Endothelial cell of umbilical vein (primary cell): Measurements from ENCODE around the gene ENTPD3. TPM values are rescaled to one million over a fixed set of nuclear protein-coding genes. Genes with fewer than 3 reads are reported as not detected.

Source experiments
- BruUV-seq: library from RNA; stranded (reverse); fragments of 400-500 nt; replicated peaks from 2 replicates; lab custom pipeline; 2021; lab: Mats Ljungman, UMichigan
- CTCF ChIA-PET: fragments of 300-600, 350-600 bp; sonication (Branson Sonifier 250); formaldehyde crosslinking; loops from one replicate; lab custom pipeline; 2021; ENCODE audit warnings: antibody characterized with exemption, inconsistent platforms; lab: Charles Lee
- POLR2A ChIA-PET: fragments of 300-600, 350-600 bp; sonication (Branson Sonifier 250); formaldehyde crosslinking; loops from one replicate; lab custom pipeline; 2021; ENCODE audit warnings: antibody characterized with exemption, inconsistent platforms; lab: Charles Lee
- DNase-seq: peaks from one replicate; pipeline ENCODE4 v3.0.0-alpha.2; 2011; ENCODE audit warnings: low read depth, low spot score
- FAIRE-seq: peaks from 2 replicates; lab custom pipeline; 2011; peaks lifted over from hg19 to GRCh38; lab: Jason Lieb, UNC
- H2AFZ ChIP-seq: 2 replicates; pipeline ENCODE4 v1.6.0; 2012; ENCODE audit warnings: low read depth, low read length, control low read depth, inconsistent platforms
- H3K27ac ChIP-seq: 2 replicates; pipeline ENCODE4 v1.5.1; 2011; ENCODE audit warnings: low read depth, mild to moderate bottlenecking, control low read depth, low read length, moderate library complexity; ENCODE audit not compliant: insufficient read depth
- H3K27me3 ChIP-seq, 2 experiments: 2 replicates each; pipeline versions ENCODE4 v1.6.0 to v1.6.1; 2011; ENCODE audit warnings: low read length in 2 of 2, mixed read lengths in 1 of 2; ENCODE audit not compliant: control insufficient read depth in 2 of 2, insufficient read depth in 2 of 2
- H3K36me3 ChIP-seq, 2 experiments: 2 replicates in 1 of 2; 3 replicates in 1 of 2; pipeline ENCODE4 v1.5.1; 2011; ENCODE audit warnings: low read length in 2 of 2, mild to moderate bottlenecking in 1 of 2, moderate library complexity in 1 of 2; ENCODE audit not compliant: control insufficient read depth in 2 of 2, insufficient read depth in 2 of 2; ENCODE audit errors: extremely low read depth in 1 of 2
- H3K4me1 ChIP-seq: 3 replicates; pipeline ENCODE4 v1.5.1; 2011; ENCODE audit warnings: mild to moderate bottlenecking, low read length; ENCODE audit not compliant: control insufficient read depth, insufficient read depth; ENCODE audit errors: extremely low read depth
- H3K4me2 ChIP-seq: 2 replicates; pipeline ENCODE4 v1.6.1; 2011; ENCODE audit warnings: low read length, control low read depth, mixed read lengths; ENCODE audit not compliant: insufficient read depth
- H3K4me3 ChIP-seq, 3 experiments: fragments of 200-600 bp in 1 of 3; sonication (generic), shearing (Covaris generic) in 1 of 3; replicated peaks in 1 of 3; 2 replicates each; pipeline ENCODE4 v1.5.1; 2011 to 2016; ENCODE audit warnings: control low read depth in 3 of 3, low read length in 3 of 3, mild to moderate bottlenecking in 2 of 3, inconsistent platforms in 1 of 3, low read depth in 1 of 3, moderate library complexity in 1 of 3; ENCODE audit not compliant: insufficient read depth in 1 of 3
- H3K79me2 ChIP-seq: 2 replicates; pipeline ENCODE4 v1.6.0; 2012; ENCODE audit warnings: low read length, inconsistent platforms; ENCODE audit not compliant: control insufficient read depth, insufficient read depth
- H3K9ac ChIP-seq: replicated peaks from 2 replicates; pipeline ENCODE3; 2011; ENCODE audit warnings: low read length, control low read depth; ENCODE audit not compliant: insufficient read depth; ENCODE audit errors: extremely low read depth
- H3K9me1 ChIP-seq: replicated peaks from 3 replicates; pipeline ENCODE4 v1.6.0; 2011; ENCODE audit warnings: mild to moderate bottlenecking, low read length; ENCODE audit not compliant: control insufficient read depth, insufficient read depth; ENCODE audit errors: extremely low read depth
- H3K9me3 ChIP-seq: replicated peaks from 2 replicates; pipeline ENCODE4 v1.5.1; 2012; ENCODE audit warnings: low read length, inconsistent platforms; ENCODE audit not compliant: control insufficient read depth, insufficient read depth
- H4K20me1 ChIP-seq: replicated peaks from 2 replicates; pipeline ENCODE3; 2011; ENCODE audit warnings: mild to moderate bottlenecking, low read length; ENCODE audit not compliant: control insufficient read depth, insufficient read depth; ENCODE audit errors: extremely low read depth
- EZH2 ChIP-seq: IDR thresholded peaks from 2 replicates; pipeline ENCODE4 v1.6.1; 2012; ENCODE audit warnings: borderline replicate concordance, low read depth, mild to moderate bottlenecking, moderate library complexity, low read length, inconsistent platforms; ENCODE audit not compliant: severe bottlenecking
- FOS ChIP-seq: IDR thresholded peaks from 2 replicates; pipeline ENCODE4 v1.6.1; 2011; ENCODE audit warnings: mild to moderate bottlenecking, low read length, moderate library complexity, borderline replicate concordance; ENCODE audit not compliant: insufficient read depth
- GATA2 ChIP-seq: IDR thresholded peaks from 2 replicates; pipeline ENCODE4 v1.7.0; 2011; ENCODE audit warnings: low read depth, mild to moderate bottlenecking, moderate library complexity, mixed read lengths, low read length; ENCODE audit not compliant: insufficient read length, insufficient read depth
- JUN ChIP-seq: IDR thresholded peaks from 2 replicates; pipeline ENCODE4 v1.6.1; 2011; ENCODE audit warnings: borderline replicate concordance, low read depth; ENCODE audit not compliant: insufficient read length, insufficient read depth
- MYC ChIP-seq: IDR thresholded peaks from one replicate; pipeline ENCODE4 v1.6.1; 2011; ENCODE audit warnings: mild to moderate bottlenecking, low read depth, low read length
- POLR2A ChIP-seq: IDR thresholded peaks from 2 replicates; pipeline ENCODE4 v1.6.1; 2012; ENCODE audit warnings: low read depth, mild to moderate bottlenecking, control low read depth, low read length
- POLR2AphosphoS5 ChIP-seq: IDR thresholded peaks from 2 replicates; pipeline ENCODE4 v1.6.1; 2012; ENCODE audit warnings: low read depth, mild to moderate bottlenecking, control low read depth, low read length, moderate library complexity; ENCODE audit not compliant: insufficient read depth
- dilution Hi-C: fragments of 300-500 bp; cut with MboI; formaldehyde crosslinking; loops from one replicate; pipeline ENCODE4 v1.15.0; 2019; ENCODE audit warnings: low sequenced_read_pairs; ENCODE audit not compliant: extremely low pct_ligation_motif_present
- intact Hi-C: fragments of 100-400 bp; cut with micrococcal nuclease; formaldehyde crosslinking; loops from one replicate; pipeline ENCODE4 v1.10.0; 2022
- polyA plus RNA-seq, 4 experiments: library from polyadenylated mRNA; depleted of rRNA in 3 of 4; stranded (reverse) in 3 of 4; unstranded in 1 of 4; fragments of >200 nt; gene quantifications; 2 replicates each; pipeline versions ENCODE4 v1.2.1 to v1.2.3, GENCODE V29; 2011 to 2012; ENCODE audit warnings: missing spikeins in 1 of 4
- total RNA-seq: library from RNA; stranded (reverse); gene quantifications from 2 replicates; pipeline ENCODE4 v1.2.3, GENCODE V29; 2021
- TF ChIP-seq, protein P1 (sequence below): IDR thresholded peaks from 2 replicates; pipeline ENCODE4 v1.6.1; 2011; ENCODE audit not compliant: insufficient read depth, insufficient read length
- TF ChIP-seq, protein P2 (sequence below), 2 donors: IDR thresholded peaks; 1 replicate in 1 of 2; 2 replicates in 1 of 2; pipeline ENCODE4 v1.5.1; 2011; ENCODE audit warnings: low read length in 2 of 2, mild to moderate bottlenecking in 2 of 2, moderate library complexity in 2 of 2, control low read depth in 1 of 2, inconsistent platforms in 1 of 2, low read depth in 1 of 2; ENCODE audit not compliant: insufficient read depth in 1 of 2; ENCODE audit errors: extremely low read depth in 1 of 2

ENTPD3 gene
- total and polyA plus RNA-seq, 2 donors (not counting 3 experiments of a cell fraction or from before 2014, with no cell fraction given) = not detected

DNA sequence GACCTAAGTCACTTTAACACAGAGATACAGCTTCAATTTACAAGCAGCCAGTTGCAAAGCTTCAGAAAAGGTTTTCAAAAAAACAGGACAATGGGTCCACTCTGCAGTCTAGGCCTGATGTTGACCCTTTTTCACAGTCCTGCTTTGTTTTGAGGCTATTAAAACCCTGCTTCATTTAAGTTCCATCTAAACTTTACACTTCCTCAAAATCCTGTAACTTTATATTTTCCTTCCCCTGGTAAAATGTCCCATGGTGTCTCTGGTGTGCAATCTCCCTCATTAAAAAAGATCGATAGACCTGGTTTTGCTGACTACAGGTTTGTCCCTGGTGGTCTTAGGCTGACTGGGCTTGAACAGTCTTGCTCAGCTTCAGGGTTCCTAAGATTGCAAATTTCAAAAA lies 65.1 kb downstream of the ENTPD3 start:
- no peaks in the 10 kb centered on the region for H3K9me3 ChIP-seq
- intact Hi-C loops (loop anchor here (2.0 to 10.0 kb wide), 2 partner anchors 125 to 1067 kb away; partner anchors contain the start of gene SLC25A38), dilution Hi-C loops (no loop called here)
- FAIRE-seq (no peak), DNase-seq (no peak)
- H3K9ac ChIP-seq = no peak overlapping the region
- H3K9me1 ChIP-seq = no peaks in the 10 kb centered on the region
- H3K36me3 ChIP-seq = no peaks in the 10 kb centered on the region
- peak overlapping the region; percentile 54 for H3K4me2 ChIP-seq
- peaks cover 5% of the 10 kb centered on the region for H3K4me1 ChIP-seq
- no peak overlapping the region for H2AFZ ChIP-seq
- H3K4me3 ChIP-seq = no peak overlapping the region
- H3K27me3 ChIP-seq = no peaks in the 10 kb centered on the region
- TF ChIP-seq POLR2AphosphoS5 (no peak), MYC (no peak), EZH2 (no peak), JUN (no peak), GATA2 (no peak), POLR2A (no peak), FOS (no peak)
- TF ChIP-seq, protein P1, sequence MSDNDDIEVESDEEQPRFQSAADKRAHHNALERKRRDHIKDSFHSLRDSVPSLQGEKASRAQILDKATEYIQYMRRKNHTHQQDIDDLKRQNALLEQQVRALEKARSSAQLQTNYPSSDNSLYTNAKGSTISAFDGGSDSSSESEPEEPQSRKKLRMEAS = no peak
- TF ChIP-seq, protein P2, sequence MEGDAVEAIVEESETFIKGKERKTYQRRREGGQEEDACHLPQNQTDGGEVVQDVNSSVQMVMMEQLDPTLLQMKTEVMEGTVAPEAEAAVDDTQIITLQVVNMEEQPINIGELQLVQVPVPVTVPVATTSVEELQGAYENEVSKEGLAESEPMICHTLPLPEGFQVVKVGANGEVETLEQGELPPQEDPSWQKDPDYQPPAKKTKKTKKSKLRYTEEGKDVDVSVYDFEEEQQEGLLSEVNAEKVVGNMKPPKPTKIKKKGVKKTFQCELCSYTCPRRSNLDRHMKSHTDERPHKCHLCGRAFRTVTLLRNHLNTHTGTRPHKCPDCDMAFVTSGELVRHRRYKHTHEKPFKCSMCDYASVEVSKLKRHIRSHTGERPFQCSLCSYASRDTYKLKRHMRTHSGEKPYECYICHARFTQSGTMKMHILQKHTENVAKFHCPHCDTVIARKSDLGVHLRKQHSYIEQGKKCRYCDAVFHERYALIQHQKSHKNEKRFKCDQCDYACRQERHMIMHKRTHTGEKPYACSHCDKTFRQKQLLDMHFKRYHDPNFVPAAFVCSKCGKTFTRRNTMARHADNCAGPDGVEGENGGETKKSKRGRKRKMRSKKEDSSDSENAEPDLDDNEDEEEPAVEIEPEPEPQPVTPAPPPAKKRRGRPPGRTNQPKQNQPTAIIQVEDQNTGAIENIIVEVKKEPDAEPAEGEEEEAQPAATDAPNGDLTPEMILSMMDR (IDR thresholded peaks at IDR 0.05; ENCODE audit: extremely low read depth in 1 of 2, insufficient read depth in 1 of 2, low read depth in 1 of 2, low read length in 2 of 2) = no peak
- no peaks in the 10 kb centered on the region for H3K79me2 ChIP-seq
- BruUV-seq = no TSS peak
- CTCF ChIA-PET = interaction anchor here (1.1 to 1.5 kb wide), 2 partner anchors 124 to 128 kb away, joined by 3 to 4 read pairs; no protein-coding TSS in a partner anchor
- POLR2A ChIA-PET = interaction anchor here (1.0 to 1.5 kb wide), 2 partner anchors 25 to 747 kb away, joined by 3 read pairs; partner anchors contain the start of genes CTNNB1 and ZNF619
- H4K20me1 ChIP-seq = no peaks in the 10 kb centered on the region
- no peak overlapping the region for H3K27ac ChIP-seq
